Vagina (tissue), 2 donors: ENCODE results near the gene LONRF2. TPM values are rescaled to one million over a fixed set of nuclear protein-coding genes. Genes with fewer than 3 reads are reported as not detected.

ENCODE experiments used
- DNase-seq, 2 donors: peaks; one replicate each; pipeline ENCODE4 v3.0.0-alpha.2; 2017; ENCODE audit errors: extremely low spot score in 2 of 2
- H3K27ac ChIP-seq: fragments of 200-600 bp; sonication (generic); one replicate; pipeline ENCODE4 v1.5.1; 2019
- H3K27me3 ChIP-seq: fragments of 200-600 bp; sonication (generic); one replicate; pipeline ENCODE4 v1.5.1; 2019
- H3K36me3 ChIP-seq, 2 donors: fragments of 200-600 bp; sonication (generic); one replicate each; pipeline ENCODE4 v1.5.1; 2017 to 2019
- H3K4me1 ChIP-seq: fragments of 200-600 bp; sonication (generic); one replicate; pipeline ENCODE4 v1.5.1; 2019
- H3K4me3 ChIP-seq, 2 donors: fragments of 200-600 bp; sonication (generic); 1 replicate in 1 of 2; 2 replicates in 1 of 2; pipeline ENCODE4 v1.5.1; 2016 to 2019
- H3K9me3 ChIP-seq: fragments of 200-600 bp; sonication (generic); one replicate; pipeline ENCODE4 v1.5.1; 2019
- CTCF ChIP-seq, 3 experiments: fragments of 450-650 bp in 2 of 3; fragments of 200-600 bp in 1 of 3; sonication (generic) in 1 of 3; IDR thresholded peaks; one replicate each; pipeline ENCODE4 v1.5.1; 2017 to 2019; ENCODE audit warnings: antibody characterized with exemption in 3 of 3, mild to moderate bottlenecking in 2 of 3, moderate library complexity in 2 of 3
- POLR2A ChIP-seq, 2 donors: fragments of 450-650 bp; IDR thresholded peaks; one replicate each; pipeline ENCODE4 v1.6.1; 2017; ENCODE audit warnings: antibody characterized with exemption in 2 of 2, mild to moderate bottlenecking in 2 of 2, moderate library complexity in 2 of 2
- POLR2AphosphoS5 ChIP-seq, 2 donors: sonication (generic); formaldehyde crosslinking; IDR thresholded peaks; one replicate each; pipeline ENCODE4 v1.9.0; 2017; ENCODE audit warnings: antibody characterized with exemption in 2 of 2, mild to moderate bottlenecking in 2 of 2, low read depth in 1 of 2; ENCODE audit not compliant: insufficient read depth in 1 of 2
- intact Hi-C: fragments of 100-400 bp; cut with DNase I; formaldehyde crosslinking; loops from one replicate; pipeline ENCODE4 v1.15.1; 2023
- total RNA-seq: library from RNA; depleted of rRNA; stranded (reverse); fragments of >200 nt; gene quantifications from one replicate; pipeline ENCODE4 v1.2.3, GENCODE V29; 2016

LONRF2 gene
- total RNA-seq, 1 donor from 2014 or later: 9.6 TPM

- TF ChIP-seq POLR2AphosphoS5 (IDR thresholded peaks at IDR 0.05; ENCODE audit: insufficient read depth in 1 of 2, low read depth in 1 of 2) (no peak), CTCF (IDR thresholded peaks at IDR 0.05) (no peak)
- Histone ChIP-seq H3K27ac (no peak overlapping the region), H3K9me3 (no peaks in the 10 kb centered on the region)
Observed at GRCh38 chr2:100267751-100268150, 54.5 kb downstream of the LONRF2 start.

GRCh38 chr2:100266126-100266525 is 56.2 kb downstream of the LONRF2 start:
- DNase-seq: no peak
- intact Hi-C loops: loop anchor here (10.0 kb wide), 1 partner anchor 119 kb away; no protein-coding TSS in a partner anchor
- no peaks in the 10 kb centered on the region for H3K27me3 ChIP-seq
- no peak overlapping the region for H3K27ac ChIP-seq
- H3K9me3 ChIP-seq: no peaks in the 10 kb centered on the region
- TF ChIP-seq POLR2A (IDR thresholded peaks at IDR 0.05) (no peak), CTCF (IDR thresholded peaks at IDR 0.05) (no peak), POLR2AphosphoS5 (IDR thresholded peaks at IDR 0.05; ENCODE audit: insufficient read depth in 1 of 2, low read depth in 1 of 2) (no peak)
- no peaks in the 10 kb centered on the region for H3K4me1 ChIP-seq
- H3K4me3 ChIP-seq: no peak overlapping the region
- H3K36me3 ChIP-seq: no peaks in the 10 kb centered on the region

More at GRCh38 chr2:100267751-100268150, 54.5 kb downstream of the LONRF2 start:
- Histone ChIP-seq H3K27me3 (no peaks in the 10 kb centered on the region), H3K4me3 (no peak overlapping the region), H3K36me3 (no peaks in the 10 kb centered on the region), H3K4me1 (no peaks in the 10 kb centered on the region)
- DNase-seq: no peak
- intact Hi-C loops: loop anchor here (10.0 kb wide), 1 partner anchor 117 kb away; no protein-coding TSS in a partner anchor

- no peaks in the 10 kb centered on the region for H3K9me3 ChIP-seq
Observed at GRCh38 chr2:100265226-100265625, 57.1 kb downstream of the LONRF2 start.

GRCh38 chr2:100264651-100265050 is 57.6 kb downstream of the LONRF2 start:
- intact Hi-C loops: loop anchor here (10.0 kb wide), 1 partner anchor 120 kb away; no protein-coding TSS in a partner anchor

More at GRCh38 chr2:100265226-100265625, 57.1 kb downstream of the LONRF2 start:
- Histone ChIP-seq H3K27ac (no peak overlapping the region), H3K4me3 (no peak overlapping the region), H3K36me3 (no peaks in the 10 kb centered on the region), H3K27me3 (no peaks in the 10 kb centered on the region), H3K4me1 (no peaks in the 10 kb centered on the region)
- intact Hi-C loops: loop anchor here (10.0 kb wide), 1 partner anchor 120 kb away; no protein-coding TSS in a partner anchor
- no peak for TF ChIP-seq POLR2A (IDR thresholded peaks at IDR 0.05)
- no peak for TF ChIP-seq CTCF (IDR thresholded peaks at IDR 0.05)
- no peak for TF ChIP-seq POLR2AphosphoS5 (IDR thresholded peaks at IDR 0.05; ENCODE audit: insufficient read depth in 1 of 2, low read depth in 1 of 2)
- DNase-seq: no peak

More at GRCh38 chr2:100264651-100265050, 57.6 kb downstream of the LONRF2 start:
- no peak for DNase-seq
- Histone ChIP-seq H3K27me3 (no peaks in the 10 kb centered on the region), H3K36me3 (no peaks in the 10 kb centered on the region), H3K4me1 (no peaks in the 10 kb centered on the region), H3K9me3 (no peaks in the 10 kb centered on the region), H3K27ac (no peak overlapping the region), H3K4me3 (no peak overlapping the region)
- TF ChIP-seq CTCF (IDR thresholded peaks at IDR 0.05): no peak
- no peak for TF ChIP-seq POLR2A (IDR thresholded peaks at IDR 0.05)
- no peak for TF ChIP-seq POLR2AphosphoS5 (IDR thresholded peaks at IDR 0.05; ENCODE audit: insufficient read depth in 1 of 2, low read depth in 1 of 2)
